ENCODE data around the gene UBE4B.
"Not testable (repeated sequence)": the region's sequence is repeated elsewhere in the genome, so short reads cannot be mapped to it uniquely, and the experiment has no call there.

Gene UBE4B

GRCh38 chr1:10220200-10220599, 187.4 kb downstream of the UBE4B start:
- Histone ChIP-seq H3K27ac (ENCODE audit: low read length) (no peak overlapping the region), H3K4me3 (ENCODE audit: low read length) (no peak overlapping the region), H3K79me2 (ENCODE audit: low read length) (no peaks in the 10 kb centered on the region), H3K4me1 (ENCODE audit: low read length) (peaks cover 12% of the 10 kb centered on the region), H2AFZ (ENCODE audit: low read depth, low read length) (no peak overlapping the region), H4K20me1 (ENCODE audit: insufficient read depth, low read length) (no peaks in the 10 kb centered on the region; the same call in 1 of the 2 replicates), H3K9ac (ENCODE audit: low read length) (no peak overlapping the region), H3K9me3 (ENCODE audit: insufficient read depth, low read length) (no peaks in the 10 kb centered on the region), H3K27me3 (ENCODE audit: low read depth, low read length) (no peaks in the 10 kb centered on the region), H3K36me3 (replicated peaks; ENCODE audit: low read depth, low read length) (no peaks in the 10 kb centered on the region), H3K4me2 (ENCODE audit: low read length) (no peak overlapping the region)
- TF ChIP-seq EZH2phosphoT487 (IDR thresholded peaks at IDR 0.05; ENCODE audit: low read depth), result no peak
- TF ChIP-seq, protein P1, sequence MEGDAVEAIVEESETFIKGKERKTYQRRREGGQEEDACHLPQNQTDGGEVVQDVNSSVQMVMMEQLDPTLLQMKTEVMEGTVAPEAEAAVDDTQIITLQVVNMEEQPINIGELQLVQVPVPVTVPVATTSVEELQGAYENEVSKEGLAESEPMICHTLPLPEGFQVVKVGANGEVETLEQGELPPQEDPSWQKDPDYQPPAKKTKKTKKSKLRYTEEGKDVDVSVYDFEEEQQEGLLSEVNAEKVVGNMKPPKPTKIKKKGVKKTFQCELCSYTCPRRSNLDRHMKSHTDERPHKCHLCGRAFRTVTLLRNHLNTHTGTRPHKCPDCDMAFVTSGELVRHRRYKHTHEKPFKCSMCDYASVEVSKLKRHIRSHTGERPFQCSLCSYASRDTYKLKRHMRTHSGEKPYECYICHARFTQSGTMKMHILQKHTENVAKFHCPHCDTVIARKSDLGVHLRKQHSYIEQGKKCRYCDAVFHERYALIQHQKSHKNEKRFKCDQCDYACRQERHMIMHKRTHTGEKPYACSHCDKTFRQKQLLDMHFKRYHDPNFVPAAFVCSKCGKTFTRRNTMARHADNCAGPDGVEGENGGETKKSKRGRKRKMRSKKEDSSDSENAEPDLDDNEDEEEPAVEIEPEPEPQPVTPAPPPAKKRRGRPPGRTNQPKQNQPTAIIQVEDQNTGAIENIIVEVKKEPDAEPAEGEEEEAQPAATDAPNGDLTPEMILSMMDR (IDR thresholded peaks at IDR 0.05; ENCODE audit: low read depth, low read length), result no peak

GRCh38 chr1:10220657-10221056, 187.9 kb downstream of the UBE4B start:
- H3K4me3 ChIP-seq (ENCODE audit: low read length); H3K27ac ChIP-seq (ENCODE audit: low read length); H2AFZ ChIP-seq (ENCODE audit: low read depth, low read length); H3K36me3 ChIP-seq (replicated peaks; ENCODE audit: low read depth, low read length); H4K20me1 ChIP-seq (ENCODE audit: insufficient read depth, low read length); H3K4me2 ChIP-seq (ENCODE audit: low read length); H3K79me2 ChIP-seq (ENCODE audit: low read length); H3K27me3 ChIP-seq (ENCODE audit: low read depth, low read length); H3K9ac ChIP-seq (ENCODE audit: low read length); H3K9me3 ChIP-seq (ENCODE audit: insufficient read depth, low read length): not testable (repeated sequence)
- peaks cover 11% of the 10 kb centered on the region for H3K4me1 ChIP-seq (ENCODE audit: low read length)

GRCh38 chr1:10225573-10225972, 192.8 kb downstream of the UBE4B start:
- Histone ChIP-seq H3K36me3 (replicated peaks; ENCODE audit: low read depth, low read length) (no peaks in the 10 kb centered on the region), H3K79me2 (ENCODE audit: low read length) (no peaks in the 10 kb centered on the region)

GRCh38 chr1:10228528-10228927, 195.8 kb downstream of the UBE4B start:
- no peak overlapping the region for H3K9ac ChIP-seq (ENCODE audit: low read length)
- no peaks in the 10 kb centered on the region for H3K4me1 ChIP-seq (ENCODE audit: low read length)
- TF ChIP-seq EZH2phosphoT487 (IDR thresholded peaks at IDR 0.05; ENCODE audit: low read depth), result no peak
- TF ChIP-seq, protein P1 (IDR thresholded peaks at IDR 0.05; ENCODE audit: low read depth, low read length), result no peak
- no peak overlapping the region for H3K4me3 ChIP-seq (ENCODE audit: low read length)
- H3K27ac ChIP-seq (ENCODE audit: low read length), result no peak overlapping the region
- H3K4me2 ChIP-seq (ENCODE audit: low read length), result no peak overlapping the region
- H3K36me3 ChIP-seq (replicated peaks; ENCODE audit: low read depth, low read length), result no peaks in the 10 kb centered on the region
- no peaks in the 10 kb centered on the region for H3K27me3 ChIP-seq (ENCODE audit: low read depth, low read length)
- no peak overlapping the region for H2AFZ ChIP-seq (ENCODE audit: low read depth, low read length)
- H3K9me3 ChIP-seq (ENCODE audit: insufficient read depth, low read length), result no peaks in the 10 kb centered on the region
- no peaks in the 10 kb centered on the region for H4K20me1 ChIP-seq (ENCODE audit: insufficient read depth, low read length)
- H3K79me2 ChIP-seq (ENCODE audit: low read length), result no peaks in the 10 kb centered on the region

More at GRCh38 chr1:10225573-10225972, 192.8 kb downstream of the UBE4B start:
- Histone ChIP-seq H3K4me1 (ENCODE audit: low read length) (no peaks in the 10 kb centered on the region), H2AFZ (ENCODE audit: low read depth, low read length) (no peak overlapping the region), H3K4me3 (ENCODE audit: low read length) (no peak overlapping the region), H3K9me3 (ENCODE audit: insufficient read depth, low read length) (no peaks in the 10 kb centered on the region), H3K4me2 (ENCODE audit: low read length) (no peak overlapping the region), H4K20me1 (ENCODE audit: insufficient read depth, low read length) (no peaks in the 10 kb centered on the region), H3K27me3 (ENCODE audit: low read depth, low read length) (no peaks in the 10 kb centered on the region), H3K27ac (ENCODE audit: low read length) (no peak overlapping the region), H3K9ac (ENCODE audit: low read length) (no peak overlapping the region)
- TF ChIP-seq, protein P1 (IDR thresholded peaks at IDR 0.05; ENCODE audit: low read depth, low read length), result no peak
- no peak for TF ChIP-seq EZH2phosphoT487 (IDR thresholded peaks at IDR 0.05; ENCODE audit: low read depth)

DNA sequence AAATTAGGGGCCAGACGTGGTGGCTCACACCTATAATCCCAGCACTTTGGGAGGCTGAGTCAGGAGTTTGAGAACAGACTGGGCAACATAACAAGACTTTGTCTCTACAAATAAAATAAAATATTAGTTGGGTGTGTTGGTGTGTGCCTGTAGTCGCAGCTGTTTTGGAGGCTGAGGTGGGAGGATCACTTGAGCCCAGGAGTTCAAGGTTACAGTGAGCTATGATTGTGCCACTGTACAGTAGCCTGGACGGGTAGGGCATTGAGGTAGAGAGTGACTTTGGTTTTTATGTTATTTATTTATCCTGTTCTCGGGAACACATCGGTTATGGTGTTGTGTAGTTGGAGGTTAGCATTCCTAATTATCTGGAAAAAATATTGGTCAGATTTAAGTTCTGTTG, 197.1 kb downstream of the UBE4B start:
- Histone ChIP-seq H2AFZ (ENCODE audit: low read depth, low read length) (no peak overlapping the region), H3K79me2 (ENCODE audit: low read length) (no peaks in the 10 kb centered on the region), H3K4me2 (ENCODE audit: low read length) (no peak overlapping the region), H3K4me3 (ENCODE audit: low read length) (no peak overlapping the region), H3K9me3 (ENCODE audit: insufficient read depth, low read length) (no peaks in the 10 kb centered on the region), H3K9ac (ENCODE audit: low read length) (no peak overlapping the region), H3K36me3 (replicated peaks; ENCODE audit: low read depth, low read length) (no peaks in the 10 kb centered on the region), H3K27me3 (ENCODE audit: low read depth, low read length) (no peaks in the 10 kb centered on the region), H3K4me1 (ENCODE audit: low read length) (no peaks in the 10 kb centered on the region), H4K20me1 (ENCODE audit: insufficient read depth, low read length) (no peaks in the 10 kb centered on the region), H3K27ac (ENCODE audit: low read length) (no peak overlapping the region)
- TF ChIP-seq EZH2phosphoT487 (IDR thresholded peaks at IDR 0.05; ENCODE audit: low read depth), result no peak
- TF ChIP-seq, protein P1 (IDR thresholded peaks at IDR 0.05; ENCODE audit: low read depth, low read length), result no peak

Measured in OCI-LY3 (cell line).